GM19438 (cell line): ENCODE results near the gene TENT5C.

Source experiments
- ATAC-seq: cut with Tn5 transposase; IDR thresholded peaks from one replicate; pipeline ENCODE4 v1.9.1; 2021; ENCODE audit warnings: low read depth; ENCODE audit not compliant: unreplicated experiment

Gene TENT5C

GRCh38 chr1:117671781-117672501, 66.1 kb downstream of the TENT5C start:
- no peak for ATAC-seq

GRCh38 chr1:117672756-117673155, 66.9 kb downstream of the TENT5C start:
- no peak for ATAC-seq

GRCh38 chr1:117673405-117673804, 67.6 kb downstream of the TENT5C start:
- ATAC-seq: no peak

GRCh38 chr1:117674521-117675400, 68.9 kb downstream of the TENT5C start:
- no peak for ATAC-seq

GRCh38 chr1:117675907-117676430, 70.1 kb downstream of the TENT5C start:
- ATAC-seq: no peak

GRCh38 chr1:117676615-117677130, 70.8 kb downstream of the TENT5C start:
- no peak for ATAC-seq
